LNCaP clone FGC (cell line): ENCODE data around the gene TACSTD2.

ENCODE experiments used
- DNase-seq: peaks from one replicate; pipeline ENCODE4 v3.0.0-alpha.2; 2011; ENCODE audit warnings: low read depth
- H3K4me3 ChIP-seq: 2 replicates; pipeline ENCODE4 v1.5.1; 2011; ENCODE audit warnings: mild to moderate bottlenecking, low read depth, low read length, control low read depth
- TF ChIP-seq, protein P1 (sequence below): IDR thresholded peaks from 2 replicates; pipeline ENCODE4 v1.5.1; 2012; ENCODE audit warnings: mild to moderate bottlenecking; ENCODE audit not compliant: control insufficient read depth, insufficient read depth; ENCODE audit errors: extremely low read depth

The TACSTD2 gene

DNA sequence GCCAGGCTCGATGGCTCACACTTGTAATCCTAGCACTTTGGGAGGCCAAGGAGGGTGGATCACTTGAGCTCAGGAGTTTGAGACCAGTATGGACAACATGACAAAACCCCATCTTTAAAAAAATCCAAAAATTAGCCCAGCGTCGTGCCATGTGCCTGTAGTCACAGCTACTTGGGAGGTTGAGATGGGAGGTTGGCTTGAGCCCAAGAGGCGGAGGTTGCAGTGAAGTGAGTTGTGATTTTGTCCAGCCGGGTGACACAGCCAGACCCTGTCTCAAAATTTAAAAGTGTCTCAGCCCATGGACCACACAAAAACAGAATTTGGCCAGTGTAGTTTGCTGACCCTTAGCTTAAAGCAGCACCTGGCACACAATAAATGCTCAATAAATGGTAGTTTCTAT, 11.3 kb upstream of the TACSTD2 start:
- DNase-seq = no peak
- TF ChIP-seq, protein P1, sequence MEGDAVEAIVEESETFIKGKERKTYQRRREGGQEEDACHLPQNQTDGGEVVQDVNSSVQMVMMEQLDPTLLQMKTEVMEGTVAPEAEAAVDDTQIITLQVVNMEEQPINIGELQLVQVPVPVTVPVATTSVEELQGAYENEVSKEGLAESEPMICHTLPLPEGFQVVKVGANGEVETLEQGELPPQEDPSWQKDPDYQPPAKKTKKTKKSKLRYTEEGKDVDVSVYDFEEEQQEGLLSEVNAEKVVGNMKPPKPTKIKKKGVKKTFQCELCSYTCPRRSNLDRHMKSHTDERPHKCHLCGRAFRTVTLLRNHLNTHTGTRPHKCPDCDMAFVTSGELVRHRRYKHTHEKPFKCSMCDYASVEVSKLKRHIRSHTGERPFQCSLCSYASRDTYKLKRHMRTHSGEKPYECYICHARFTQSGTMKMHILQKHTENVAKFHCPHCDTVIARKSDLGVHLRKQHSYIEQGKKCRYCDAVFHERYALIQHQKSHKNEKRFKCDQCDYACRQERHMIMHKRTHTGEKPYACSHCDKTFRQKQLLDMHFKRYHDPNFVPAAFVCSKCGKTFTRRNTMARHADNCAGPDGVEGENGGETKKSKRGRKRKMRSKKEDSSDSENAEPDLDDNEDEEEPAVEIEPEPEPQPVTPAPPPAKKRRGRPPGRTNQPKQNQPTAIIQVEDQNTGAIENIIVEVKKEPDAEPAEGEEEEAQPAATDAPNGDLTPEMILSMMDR = no peak

GRCh38 chr1:58587667-58588066, 10.6 kb upstream of the TACSTD2 start:
- TF ChIP-seq, protein P1 = no peak
- no peak overlapping the region for H3K4me3 ChIP-seq
- no peak for DNase-seq

More for the DNA sequence above, 11.3 kb upstream of the TACSTD2 start:
- no peak overlapping the region for H3K4me3 ChIP-seq

- TF ChIP-seq, protein P1 = no peak
- DNase-seq = no peak
- no peak overlapping the region for H3K4me3 ChIP-seq
These were observed 9.2 kb upstream of the TACSTD2 start for GRCh38 chr1:58586271-58586670.

DNA sequence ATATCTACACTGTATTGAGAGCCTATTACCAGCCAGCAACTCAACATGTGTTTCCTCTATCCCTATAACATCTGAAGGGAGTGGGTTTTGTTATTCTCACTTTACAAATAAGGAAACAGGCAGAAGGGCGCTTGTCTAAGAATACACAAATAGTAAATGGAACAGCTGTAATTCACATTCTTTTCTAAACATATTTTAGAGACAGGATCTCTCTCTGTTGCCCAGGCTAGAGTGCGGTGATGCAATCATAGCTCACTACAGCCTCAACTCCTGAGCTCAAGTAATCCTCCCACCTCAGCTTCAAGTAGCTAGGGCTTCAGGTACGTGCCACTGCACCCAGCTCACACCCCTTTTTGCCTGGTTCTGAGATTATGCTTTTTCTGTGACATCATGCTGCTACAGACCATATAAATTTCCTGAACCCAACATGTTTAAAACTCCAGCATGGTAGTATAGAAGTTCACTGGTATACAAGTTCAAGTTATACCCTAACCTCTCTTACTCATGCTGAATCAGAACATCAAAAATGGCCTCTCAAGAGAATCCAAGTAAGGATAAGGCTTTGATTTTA, 8.6 kb upstream of the TACSTD2 start:
- TF ChIP-seq, protein P1 = no peak
- no peak overlapping the region for H3K4me3 ChIP-seq
- no peak for DNase-seq

- no peak overlapping the region for H3K4me3 ChIP-seq
- DNase-seq = no peak
- TF ChIP-seq, protein P1 = no peak
These were observed 8.1 kb upstream of the TACSTD2 start for GRCh38 chr1:58585166-58585565.

DNA sequence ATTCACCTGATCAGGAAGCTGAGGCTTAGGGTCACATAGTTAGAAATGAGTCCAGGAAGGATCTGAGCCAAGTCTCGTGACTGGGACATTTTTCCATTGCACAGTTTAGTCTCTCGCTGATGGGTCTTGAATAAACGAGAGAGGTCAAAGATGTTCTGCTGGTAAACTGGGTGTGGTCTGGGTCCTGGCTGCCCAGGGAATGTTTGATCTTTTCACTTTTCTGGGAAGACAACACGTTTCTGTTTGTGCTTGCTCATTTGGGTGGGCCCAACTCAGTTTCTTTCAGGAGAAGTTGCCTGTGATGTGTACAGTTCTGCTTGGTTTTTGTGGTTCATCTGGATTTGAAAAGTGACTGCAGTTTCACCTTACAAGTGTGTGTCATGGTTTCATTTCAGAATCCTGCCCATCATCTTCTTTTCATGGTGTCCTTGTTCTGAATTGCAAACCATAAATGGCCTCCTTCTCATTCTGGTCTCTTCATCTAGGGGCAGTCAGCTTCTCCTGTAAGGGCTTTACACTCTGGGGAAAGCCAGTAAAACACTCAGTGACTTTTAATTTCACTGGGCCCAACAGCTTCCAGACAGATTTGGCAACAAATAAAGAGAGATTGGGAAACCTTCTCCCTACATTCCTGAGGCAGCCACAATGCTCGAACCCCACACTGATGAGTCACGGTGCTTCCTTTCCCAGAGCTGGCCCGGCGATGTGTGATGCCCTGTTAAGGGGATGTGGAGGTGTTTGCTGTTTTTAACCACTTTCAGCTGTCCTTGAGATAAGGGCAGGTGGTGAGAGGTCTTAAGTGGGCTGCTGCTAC, 7.2 kb upstream of the TACSTD2 start:
- H3K4me3 ChIP-seq = no peak overlapping the region
- TF ChIP-seq, protein P1 = no peak
- no peak for DNase-seq
